H9 (cell line): Measurements from ENCODE around the gene TGDS. TPM values are rescaled to one million over a fixed set of nuclear protein-coding genes. Genes with fewer than 3 reads are reported as not detected.

Experiments
- DNase-seq: peaks from one replicate; pipeline ENCODE4 v3.0.0-alpha.2; 2017
- H2AFZ ChIP-seq: one replicate; pipeline ENCODE4 v1.6.1; 2013; ENCODE audit warnings: mild to moderate bottlenecking, low read length, control low read depth, moderate library complexity
- H2AK5ac ChIP-seq: 2 replicates; pipeline ENCODE4 v1.6.1; 2013; ENCODE audit warnings: low read length, control low read depth, mixed read lengths; ENCODE audit not compliant: insufficient read length
- H2BK120ac ChIP-seq: one replicate; pipeline ENCODE4 v1.6.1; 2013; ENCODE audit warnings: low read depth, mild to moderate bottlenecking, low read length, control low read depth, inconsistent platforms; ENCODE audit not compliant: poor library complexity, severe bottlenecking
- H2BK12ac ChIP-seq: 2 replicates; pipeline ENCODE4 v1.6.1; 2013; ENCODE audit warnings: low read length, control low read depth, mixed read lengths, low read depth; ENCODE audit not compliant: insufficient read length
- H2BK15ac ChIP-seq: 2 replicates; pipeline ENCODE4 v1.6.1; 2013; ENCODE audit warnings: low read depth, low read length, control low read depth
- H2BK20ac ChIP-seq: one replicate; pipeline ENCODE4 v1.6.1; 2013; ENCODE audit warnings: low read depth, mild to moderate bottlenecking, low read length, control low read depth, inconsistent platforms; ENCODE audit not compliant: poor library complexity, severe bottlenecking
- H2BK5ac ChIP-seq: 2 replicates; pipeline ENCODE4 v1.6.1; 2013; ENCODE audit warnings: low read length, control low read depth, mixed read lengths; ENCODE audit not compliant: insufficient read length
- H3K14ac ChIP-seq: 2 replicates; pipeline ENCODE4 v1.6.1; 2013; ENCODE audit warnings: low read length, control low read depth; ENCODE audit not compliant: insufficient read depth
- H3K18ac ChIP-seq: 2 replicates; pipeline ENCODE4 v1.6.1; 2013; ENCODE audit warnings: low read depth, mild to moderate bottlenecking, mixed read lengths, low read length, control low read depth; ENCODE audit not compliant: insufficient read length
- H3K23ac ChIP-seq: 2 replicates; pipeline ENCODE4 v1.6.1; 2013; ENCODE audit warnings: low read length, control low read depth, mixed read lengths, low read depth; ENCODE audit not compliant: insufficient read length
- H3K23me2 ChIP-seq: 2 replicates; pipeline ENCODE4 v1.6.1; 2013; ENCODE audit warnings: low read depth, mild to moderate bottlenecking, mixed read lengths, low read length, control low read depth; ENCODE audit not compliant: insufficient read length, poor library complexity, severe bottlenecking
- H3K27ac ChIP-seq: 2 replicates; pipeline ENCODE4 v1.5.1; 2013; ENCODE audit warnings: low read length, control low read depth, mixed read lengths, low read depth; ENCODE audit not compliant: insufficient read length
- H3K27me3 ChIP-seq: 2 replicates; pipeline ENCODE4 v1.6.1; 2013; ENCODE audit warnings: low read length, control low read depth, inconsistent platforms; ENCODE audit not compliant: insufficient read depth
- H3K4ac ChIP-seq: 2 replicates; pipeline ENCODE4 v1.6.1; 2013; ENCODE audit warnings: low read depth, mild to moderate bottlenecking, control low read depth, inconsistent platforms, low read length, moderate library complexity
- H3K4me1 ChIP-seq: 2 replicates; pipeline ENCODE4 v1.6.1; 2013; ENCODE audit warnings: low read length, control low read depth, inconsistent platforms; ENCODE audit not compliant: insufficient read depth
- H3K4me2 ChIP-seq: 2 replicates; pipeline ENCODE4 v1.6.1; 2013; ENCODE audit warnings: low read length, control low read depth, mixed read lengths; ENCODE audit not compliant: insufficient read length, insufficient read depth
- H3K56ac ChIP-seq: 2 replicates; pipeline ENCODE4 v1.6.1; 2013; ENCODE audit warnings: low read depth, mild to moderate bottlenecking, mixed read lengths, low read length, control low read depth; ENCODE audit not compliant: insufficient read length
- H3K79me1 ChIP-seq: 2 replicates; pipeline ENCODE4 v1.6.1; 2013; ENCODE audit warnings: low read depth, mild to moderate bottlenecking, moderate library complexity, low read length, control low read depth, inconsistent platforms; ENCODE audit not compliant: insufficient read depth, poor library complexity, severe bottlenecking
- H3K79me2 ChIP-seq: 2 replicates; pipeline ENCODE4 v1.6.1; 2013; ENCODE audit warnings: low read length, control low read depth, inconsistent platforms; ENCODE audit not compliant: insufficient read depth
- H3K9ac ChIP-seq: 2 replicates; pipeline ENCODE4 v1.6.1; 2013; ENCODE audit warnings: low read length, control low read depth, mixed read lengths; ENCODE audit not compliant: insufficient read length; ENCODE audit errors: extremely low read depth
- H3K9me3 ChIP-seq: one replicate; pipeline ENCODE4 v1.6.1; 2013; ENCODE audit warnings: low read depth, low read length, inconsistent platforms; ENCODE audit not compliant: control insufficient read depth
- H3T11ph ChIP-seq: one replicate; pipeline ENCODE4 v1.6.1; 2013; ENCODE audit warnings: mild to moderate bottlenecking, low read length, control low read depth, inconsistent platforms
- H4K20me1 ChIP-seq: one replicate; pipeline ENCODE4 v1.6.1; 2013; ENCODE audit not compliant: control insufficient read depth, insufficient read length, insufficient read depth
- H4K5ac ChIP-seq: 2 replicates; pipeline ENCODE4 v1.6.1; 2013; ENCODE audit warnings: low read depth, mild to moderate bottlenecking, mixed read lengths, low read length, control low read depth; ENCODE audit not compliant: insufficient read length
- H4K8ac ChIP-seq: replicated peaks from 2 replicates; pipeline ENCODE4 v1.6.1; 2013; ENCODE audit warnings: low read length, control low read depth, mixed read lengths, low read depth; ENCODE audit not compliant: insufficient read length
- H4K91ac ChIP-seq: 2 replicates; pipeline ENCODE4 v1.6.1; 2013; ENCODE audit warnings: low read depth, mild to moderate bottlenecking, moderate library complexity, mixed read lengths, low read length, control low read depth; ENCODE audit not compliant: insufficient read length
- H3K27ac Mint-ChIP-seq, 3 experiments: 2 replicates in 2 of 3; 3 replicates in 1 of 3; pipeline ENCODE4 v1.8.0; 2020 to 2021; ENCODE audit warnings: mixed read lengths in 3 of 3, mild to moderate bottlenecking in 1 of 3, moderate library complexity in 1 of 3
- H3K27me3 Mint-ChIP-seq: 2 replicates; pipeline ENCODE4 v1.8.0; 2021; ENCODE audit warnings: low read depth, mild to moderate bottlenecking, moderate library complexity, mixed read lengths
- H3K36me3 Mint-ChIP-seq, 3 experiments: 2 replicates in 2 of 3; 3 replicates in 1 of 3; pipeline ENCODE4 v1.8.0; 2020 to 2021; ENCODE audit warnings: low read depth in 3 of 3, mixed read lengths in 3 of 3; ENCODE audit not compliant: insufficient read depth in 1 of 3
- H3K4me1 Mint-ChIP-seq, 2 experiments: 2 replicates each; pipeline ENCODE4 v1.8.0; 2020; ENCODE audit warnings: mixed read lengths in 2 of 2
- H3K4me3 Mint-ChIP-seq, 2 experiments: 2 replicates in 1 of 2; 3 replicates in 1 of 2; pipeline ENCODE4 v1.8.0; 2020 to 2021; ENCODE audit warnings: mild to moderate bottlenecking in 2 of 2, mixed read lengths in 2 of 2, moderate library complexity in 1 of 2
- H3K9me3 Mint-ChIP-seq, 2 experiments: 2 replicates in 1 of 2; 3 replicates in 1 of 2; pipeline ENCODE4 v1.8.0; 2020; ENCODE audit warnings: mild to moderate bottlenecking in 2 of 2, mixed read lengths in 2 of 2, moderate library complexity in 1 of 2
- CTCF ChIP-seq: fragments of 200-600 bp; sonication (generic); conservative IDR thresholded peaks from 3 replicates; pipeline ENCODE4 v1.8.0; 2021; ENCODE audit warnings: antibody characterized with exemption, mild to moderate bottlenecking
- WGBS: extraction: QIAGEN DNeasy Blood & Tissue Kit; methylation state at CpG from one replicate; pipeline ENCODE4 v1.1.7; 2013; ENCODE audit warnings: missing lambda C conversion rate, low lambda C conversion rate, mixed read lengths; ENCODE audit not compliant: insufficient read length; ENCODE audit errors: extremely low coverage; 5-methylcytosine and 5-hydroxymethylcytosine counted together
- total RNA-seq: library from RNA; stranded (reverse); gene quantifications from 2 replicates; pipeline ENCODE4 v1.2.1, GENCODE V29; 2021

The TGDS gene
- total RNA-seq, 1 experiment from 2014 or later: 13.9 TPM

- Histone ChIP-seq H2AFZ (no peak overlapping the region), H4K91ac (no peak overlapping the region), H3K9me3 (no peaks in the 10 kb centered on the region), H3K79me2 (no peaks in the 10 kb centered on the region), H3K27ac (no peak overlapping the region), H3K23me2 (no peaks in the 10 kb centered on the region), H3K4me1 (no peaks in the 10 kb centered on the region), H2BK20ac (no peak overlapping the region), H3K56ac (no peak overlapping the region), H3T11ph (no peak overlapping the region), H4K20me1 (no peaks in the 10 kb centered on the region), H3K4ac (no peak overlapping the region), H3K4me2 (no peak overlapping the region), H3K14ac (no peak overlapping the region), H3K9ac (no peak overlapping the region), H2AK5ac (no peak overlapping the region), H2BK120ac (no peak overlapping the region), H3K23ac (no peak overlapping the region), H2BK12ac (no peak overlapping the region), H2BK5ac (no peak overlapping the region), H3K27me3 (no peaks in the 10 kb centered on the region), H4K5ac (no peak overlapping the region), H3K18ac (no peak overlapping the region), H2BK15ac (no peak overlapping the region), H4K8ac (no peak overlapping the region), H3K79me1 (no peaks in the 10 kb centered on the region)
- Mint-ChIP-seq H3K27me3 (no peaks in the 10 kb centered on the region; the same call in 1 of the 2 replicates), H3K9me3 (no peaks in the 10 kb centered on the region), H3K36me3 (peaks cover 0 to 3% (median 0%) of the 10 kb centered on the region in 3 experiments; a peak in 1 of 7 replicates), H3K4me3 (no peak overlapping the region), H3K27ac (no peak overlapping the region), H3K4me1 (no peaks in the 10 kb centered on the region)
- WGBS: no CpG with 5 or more reads among the region's 6 CpGs
- TF ChIP-seq CTCF: no peak
- no peak for DNase-seq
These were observed 36.6 kb downstream of the TGDS start for GRCh38 chr13:94559222-94559795.
